Measurements from ENCODE around the gene SCLY.

The SCLY gene

DNA sequence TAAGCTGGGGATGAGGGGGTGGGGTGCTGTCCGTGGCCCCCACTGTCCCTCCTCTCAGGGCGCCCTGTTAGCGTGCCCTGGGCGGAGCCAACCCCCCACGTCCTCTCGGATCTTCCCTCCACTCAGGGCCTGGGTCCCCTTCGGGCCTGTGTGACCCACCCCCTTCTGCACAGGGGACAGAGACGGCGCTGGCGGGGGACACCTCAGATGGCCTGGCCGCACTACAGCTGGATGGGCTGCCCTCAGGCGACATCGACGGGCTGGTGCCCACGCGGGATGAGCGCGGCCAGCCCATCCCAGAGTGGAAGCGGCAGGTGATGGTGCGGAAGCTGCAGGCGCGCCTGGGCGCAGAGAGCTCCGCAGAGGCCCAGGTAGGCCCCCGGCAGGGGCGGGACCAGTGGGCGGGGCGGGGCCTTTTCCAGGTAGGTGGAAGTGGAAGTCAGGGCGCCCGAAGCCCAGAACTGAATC is 67.8 kb downstream of the SCLY start:
- no peak for DNase-seq

DNA sequence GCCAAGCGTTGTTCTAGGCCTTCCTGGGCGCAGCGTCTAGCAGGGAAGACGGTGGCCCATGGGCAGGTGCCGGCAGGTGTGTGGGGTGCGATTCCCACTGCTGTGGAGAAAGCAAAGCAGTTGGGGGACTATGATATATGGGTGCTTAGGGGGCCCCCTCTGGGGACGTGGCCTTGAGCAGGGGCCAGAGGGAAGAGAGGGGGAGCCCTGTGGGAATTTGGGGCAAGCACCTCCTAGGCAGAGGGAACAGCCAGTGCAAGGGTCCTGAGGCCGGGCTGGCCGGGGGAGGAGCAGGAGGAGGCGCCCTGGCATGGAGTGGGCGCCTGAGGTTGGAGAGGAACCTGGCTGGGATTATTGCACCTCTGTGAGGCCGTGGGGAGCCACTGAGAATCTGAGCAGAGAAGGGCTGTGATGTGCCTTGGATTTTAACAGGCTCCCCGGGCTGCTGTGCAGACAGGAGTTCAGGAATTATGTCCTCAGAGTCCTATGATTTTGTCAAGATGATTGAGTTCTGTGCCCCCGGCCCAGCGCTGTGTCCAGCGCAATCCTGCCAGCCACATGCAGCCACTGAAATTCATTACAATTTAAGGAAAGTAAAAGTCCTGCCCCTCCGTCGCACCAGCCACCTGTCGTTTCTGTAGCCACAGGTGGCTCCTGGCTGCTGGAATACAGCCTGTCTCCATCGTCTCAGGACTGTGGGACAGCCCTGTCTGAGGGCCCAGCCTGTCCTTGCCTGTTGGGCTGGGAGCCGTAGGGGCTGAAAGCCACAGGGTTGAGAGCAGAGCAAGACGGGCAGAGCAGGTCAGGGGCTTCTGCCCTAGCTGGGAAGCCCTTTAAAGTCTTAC is 68.6 kb downstream of the SCLY start:
- DNase-seq: no peak

GRCh38 chr2:238130111-238130695 is 69.4 kb downstream of the SCLY start:
- DNase-seq: no peak

DNA sequence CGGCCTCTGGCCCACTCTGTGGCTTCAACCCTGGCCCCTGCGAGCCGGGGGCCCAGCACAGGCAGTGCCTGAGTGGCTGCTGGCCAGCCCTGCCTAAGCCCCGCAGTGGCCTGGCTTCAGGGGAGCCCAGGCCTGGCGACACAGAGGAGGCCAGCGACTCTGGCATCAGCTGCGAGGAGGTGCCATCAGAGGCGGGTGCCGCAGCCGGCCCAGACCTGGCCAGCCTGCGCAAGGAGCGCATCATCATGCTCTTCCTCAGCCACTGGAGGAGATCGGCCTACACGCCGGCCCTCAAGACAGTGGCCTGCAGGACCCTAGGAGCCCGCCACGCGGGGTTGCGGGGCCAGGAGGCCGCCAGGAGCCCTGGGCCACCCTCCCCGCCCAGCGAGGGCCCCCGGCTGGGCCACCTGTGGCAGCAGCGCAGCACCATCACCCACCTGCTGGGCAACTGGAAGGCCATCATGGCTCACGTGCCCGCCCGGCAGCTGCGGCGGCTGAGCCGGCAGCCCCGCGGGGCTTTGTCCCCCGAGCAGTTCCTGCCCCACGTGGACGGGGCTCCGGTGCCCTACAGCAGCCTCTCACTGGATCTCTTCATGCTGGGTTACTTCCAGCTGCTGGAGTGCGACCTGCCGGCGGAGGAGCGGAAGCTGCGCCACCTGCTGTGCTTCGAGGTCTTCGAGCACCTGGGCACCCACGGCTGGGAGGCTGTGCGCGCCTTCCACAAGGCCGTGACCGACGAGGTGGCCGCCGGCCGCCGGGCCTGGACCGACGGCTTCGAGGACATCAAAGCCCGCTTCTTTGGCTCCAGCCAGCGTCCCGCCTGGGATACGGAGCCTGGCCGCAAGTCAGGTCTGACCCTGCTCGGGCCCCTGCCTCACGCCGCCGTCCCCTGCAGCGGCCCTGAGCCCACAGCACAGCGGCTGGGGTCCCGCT is 70.2 kb downstream of the SCLY start:
- DNase-seq: no peak

DNA sequence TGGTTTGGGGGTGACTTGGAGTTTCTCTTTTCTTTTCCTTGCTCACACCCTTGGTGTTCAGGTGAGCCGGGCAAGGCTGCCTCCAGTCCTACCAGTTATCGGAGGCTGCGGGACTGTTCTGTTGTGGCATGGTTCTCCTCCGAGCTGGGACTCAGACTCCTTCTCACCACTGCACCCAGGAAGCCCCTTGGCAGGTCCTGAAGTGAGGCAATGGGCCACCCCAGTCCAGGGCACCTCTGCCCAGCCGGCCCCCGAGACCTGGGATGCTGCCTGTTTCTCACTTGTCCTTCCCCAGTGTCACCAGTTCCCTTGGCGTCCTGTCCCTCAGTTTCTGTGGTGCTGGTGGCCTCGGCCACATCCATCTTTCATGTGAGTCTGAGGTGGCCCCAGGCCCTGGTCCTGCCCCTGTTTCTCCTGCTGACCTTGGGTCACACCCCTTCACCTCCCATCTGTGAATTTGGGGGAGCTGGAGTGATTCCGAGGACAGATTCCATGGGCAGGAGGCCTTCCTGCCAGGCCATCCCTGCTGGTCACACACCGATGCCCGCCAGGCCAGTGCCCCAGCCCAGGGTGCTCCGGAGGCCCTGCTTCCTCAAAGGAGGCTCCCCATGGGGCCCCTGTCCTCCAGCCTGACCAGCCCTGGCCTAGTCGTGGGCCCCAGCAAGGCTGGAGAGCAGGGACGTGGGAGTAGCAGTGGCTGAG is 71.1 kb downstream of the SCLY start:
- no peak for DNase-seq

GRCh38 chr2:238132463-238133450 is 72.0 kb downstream of the SCLY start:
- DNase-seq: no peak

DNA sequence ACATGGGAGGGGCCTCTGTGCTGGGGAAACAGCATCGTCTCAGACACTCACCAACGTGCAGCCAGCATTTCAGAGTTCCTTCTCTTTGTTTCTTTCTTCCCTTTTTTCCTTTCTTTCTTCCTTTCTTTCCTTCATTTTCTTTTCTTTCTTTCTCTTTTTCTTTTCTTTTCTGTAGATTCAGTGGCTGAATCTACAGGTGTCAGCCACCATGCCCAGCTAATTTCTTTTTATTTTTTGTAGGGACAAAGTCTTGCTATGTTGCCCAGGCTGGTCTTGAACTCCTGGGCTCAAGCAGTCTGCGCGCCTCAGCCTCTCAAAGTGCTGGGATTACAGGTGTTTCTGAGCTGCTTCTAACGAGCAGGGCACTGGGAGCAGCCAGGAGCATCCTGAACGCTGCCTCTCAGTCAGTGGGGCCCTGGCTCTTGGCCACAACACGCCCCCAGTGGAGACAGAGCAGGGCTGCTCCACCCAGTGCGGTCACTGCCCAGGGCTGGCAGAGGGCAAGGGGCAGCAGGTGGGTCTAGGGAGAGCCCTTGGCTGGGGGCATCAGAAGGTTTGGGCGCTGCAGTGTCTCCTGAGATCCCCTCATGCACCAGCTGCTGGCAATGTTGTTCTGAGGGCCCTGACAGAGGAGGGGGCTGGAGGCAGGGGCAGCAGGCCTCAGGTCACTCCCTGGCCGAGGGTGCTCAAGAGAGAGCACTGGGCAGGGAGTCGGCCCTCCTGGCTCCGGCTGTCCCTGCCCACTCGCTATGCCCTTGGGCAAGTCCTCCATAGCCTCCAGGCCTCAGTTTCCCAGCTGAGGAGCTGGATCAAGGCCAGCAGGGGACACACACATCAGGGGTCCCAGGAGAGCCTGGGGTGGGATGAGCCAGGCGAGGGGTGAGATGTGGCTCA is 72.9 kb downstream of the SCLY start:
- no peak for DNase-seq

GRCh38 chr2:238134393-238134785 is 73.6 kb downstream of the SCLY start:
- DNase-seq: no peak

DNA sequence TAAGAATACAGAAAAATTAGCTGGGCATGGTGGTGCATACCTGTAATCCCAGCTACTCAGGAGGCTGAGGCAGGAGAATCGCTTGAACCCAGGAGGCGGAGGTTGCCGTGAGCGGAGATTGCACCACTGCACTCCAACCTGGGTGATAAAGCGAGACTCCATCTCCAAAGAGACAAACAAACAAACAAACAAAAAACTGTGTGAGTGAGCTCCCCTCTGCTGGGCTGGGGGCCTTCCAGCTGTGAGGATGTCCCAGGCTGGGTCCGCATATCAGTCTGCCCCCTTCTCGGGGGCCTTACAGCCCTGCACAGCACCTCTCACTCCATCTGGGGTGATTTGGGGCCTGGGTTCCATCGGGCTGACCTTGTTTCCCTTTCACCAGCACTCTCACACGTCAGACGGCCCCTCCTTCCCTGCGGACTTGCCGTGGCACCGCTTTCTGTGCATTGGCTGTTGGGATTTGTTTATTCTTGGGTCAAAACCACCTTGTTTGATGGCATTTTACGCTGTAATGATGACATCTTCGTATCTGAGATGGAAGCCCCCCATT is 74.9 kb downstream of the SCLY start:
- DNase-seq: no peak

DNA sequence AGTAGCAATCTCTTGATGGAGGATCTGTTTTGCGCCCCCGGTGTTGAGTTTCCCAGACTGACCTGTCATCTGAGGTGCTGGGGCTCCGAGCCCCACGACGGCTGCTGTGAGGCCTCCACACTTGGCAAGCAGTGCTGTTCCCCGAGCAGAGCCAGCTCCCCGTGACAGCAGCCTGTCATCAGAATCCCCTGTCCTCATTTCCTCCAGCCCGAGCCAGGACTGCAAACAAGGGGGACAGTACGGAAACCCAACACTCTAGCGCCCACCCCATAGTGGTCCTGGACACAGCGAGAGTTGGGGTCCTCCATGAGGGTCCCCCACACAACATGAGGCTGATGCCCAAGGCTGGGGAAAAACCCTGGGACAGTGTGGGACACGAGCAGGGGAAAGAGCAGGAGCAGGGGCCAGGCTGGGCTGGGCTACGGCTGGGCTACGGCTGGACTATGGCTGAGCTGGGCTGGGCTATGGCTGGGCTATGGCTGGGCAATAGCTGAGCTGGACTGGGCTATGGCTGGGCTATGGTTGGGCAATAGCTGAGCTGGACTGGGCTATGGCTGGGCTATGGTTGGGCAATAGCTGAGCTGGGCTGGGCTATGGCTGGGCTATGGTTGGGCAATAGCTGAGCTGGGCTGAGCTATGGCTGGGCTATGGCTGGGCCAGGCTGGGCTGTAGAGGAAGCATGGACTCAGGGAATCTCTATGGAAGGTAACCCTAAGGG is 76.2 kb downstream of the SCLY start:
- DNase-seq: no peak

DNA sequence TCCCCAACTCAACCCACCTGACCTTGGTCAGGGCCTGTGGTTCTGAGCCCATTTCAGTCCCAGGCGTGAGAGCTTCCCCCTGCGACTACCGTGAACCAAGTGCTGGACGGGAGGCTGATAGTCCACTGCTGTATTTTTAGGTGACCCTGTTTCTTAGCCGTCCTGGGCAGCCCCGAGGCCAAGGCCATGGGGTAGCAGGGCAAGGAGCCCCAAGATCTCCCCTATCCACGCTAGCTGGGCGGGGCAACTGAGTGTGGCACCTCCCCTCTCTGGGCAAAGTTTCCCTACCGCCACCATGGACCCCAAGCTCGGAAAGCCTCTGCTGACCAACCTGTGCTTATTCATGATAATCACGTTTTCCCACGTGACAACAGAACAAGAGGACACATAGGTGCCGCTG is 77.1 kb downstream of the SCLY start:
- no peak for DNase-seq

GRCh38 chr2:238138331-238139195 is 77.8 kb downstream of the SCLY start, which contains the start of gene KLHL30:
KLHL30 (plus strand) TSS chr2:238138668; CDS start chr2:238140755, 2,087 bp downstream.
- DNase-seq: peak; percentile 70

DNA sequence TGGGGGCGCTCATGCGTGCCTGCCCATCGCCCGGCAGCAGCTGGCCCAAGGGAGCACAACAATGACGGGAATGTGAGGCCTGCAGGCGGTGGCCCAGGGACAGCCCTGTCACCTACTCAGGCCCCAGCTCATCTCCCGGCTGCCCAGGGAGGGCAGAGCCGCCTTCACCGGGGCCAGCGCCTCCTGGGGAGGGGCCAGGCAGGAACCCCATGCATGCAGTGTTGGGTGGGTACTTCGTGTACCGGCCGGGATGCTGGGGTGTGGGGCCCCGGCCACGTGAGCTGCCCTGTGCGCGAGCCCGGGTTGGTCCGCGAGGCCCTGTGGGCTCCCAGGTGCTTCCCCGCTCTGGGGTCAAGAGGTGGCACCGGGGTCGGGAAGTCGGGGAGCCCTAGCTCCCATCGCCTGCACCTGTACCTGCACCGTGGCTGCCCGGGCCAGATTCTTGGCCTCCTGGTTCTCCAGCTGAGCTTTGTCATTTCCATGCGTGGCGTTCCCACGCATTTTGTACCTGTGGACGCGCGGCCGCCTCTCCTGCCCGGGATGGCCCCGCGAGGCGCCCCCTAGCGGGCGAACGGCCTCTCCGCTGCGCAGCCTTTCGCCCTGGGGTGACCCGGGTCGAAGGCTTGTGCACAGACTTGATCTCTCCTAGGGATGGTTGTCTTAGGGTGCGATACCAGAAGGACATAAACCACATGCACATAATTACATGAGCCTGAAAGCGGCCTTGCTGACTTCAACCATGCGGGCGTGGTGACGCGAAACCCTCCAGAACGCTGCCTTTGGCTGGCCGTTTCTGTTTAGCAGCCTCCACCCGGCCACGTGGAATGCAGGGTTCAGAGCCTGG is 78.6 kb downstream of the SCLY start:
- no peak for DNase-seq

DNA sequence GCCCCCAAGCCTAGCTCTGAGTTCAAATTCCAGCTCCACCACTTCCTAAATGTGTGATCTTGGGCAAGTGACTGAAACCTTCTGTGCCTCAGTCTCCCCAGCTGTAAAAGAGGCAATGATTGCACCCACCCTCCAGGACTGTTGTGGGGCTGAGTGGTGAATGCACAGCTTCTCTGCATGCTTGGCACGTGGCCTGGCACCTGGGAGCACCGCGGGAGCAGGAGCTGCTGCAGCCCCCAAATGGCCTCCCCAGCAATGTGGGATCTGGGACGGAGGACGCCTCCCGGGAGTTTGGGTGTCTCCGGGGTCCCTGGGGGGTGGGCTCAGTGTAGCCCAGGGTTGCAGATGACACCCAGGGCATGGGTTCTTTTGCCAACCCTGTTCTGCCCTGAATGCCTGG is 79.2 kb downstream of the SCLY start:
- DNase-seq: no peak

- DNase-seq: no peak
Observed at GRCh38 chr2:238140721-238141540, 80.1 kb downstream of the SCLY start.

Measured in right forelimb (tissue), 1 donor.